LNCaP clone FGC (cell line): ENCODE measurements around the gene CHD5.

Experiments
- DNase-seq: peaks from one replicate; pipeline ENCODE4 v3.0.0-alpha.2; 2011; ENCODE audit warnings: low read depth
- H3K4me3 ChIP-seq: 2 replicates; pipeline ENCODE4 v1.5.1; 2011; ENCODE audit warnings: mild to moderate bottlenecking, low read depth, low read length, control low read depth
- CTCF ChIP-seq: IDR thresholded peaks from 2 replicates; pipeline ENCODE4 v1.5.1; 2012; ENCODE audit warnings: mild to moderate bottlenecking; ENCODE audit not compliant: control insufficient read depth, insufficient read depth; ENCODE audit errors: extremely low read depth

The CHD5 gene

GRCh38 chr1:6117064-6117463, 63.1 kb downstream of the CHD5 start:
- no peak for DNase-seq
- no peak for TF ChIP-seq CTCF
- no peak overlapping the region for H3K4me3 ChIP-seq

- DNase-seq = no peak
- TF ChIP-seq CTCF = no peak
- no peak overlapping the region for H3K4me3 ChIP-seq
These were observed 64.0 kb downstream of the CHD5 start for GRCh38 chr1:6116137-6116536.

GRCh38 chr1:6113745-6114144, 66.4 kb downstream of the CHD5 start:
- no peak for DNase-seq
- H3K4me3 ChIP-seq = no peak overlapping the region
- TF ChIP-seq CTCF = no peak

GRCh38 chr1:6113116-6113515, 67.0 kb downstream of the CHD5 start:
- TF ChIP-seq CTCF = no peak

GRCh38 chr1:6112690-6113005, 67.5 kb downstream of the CHD5 start:
- TF ChIP-seq CTCF = no peak
- no peak for DNase-seq
- H3K4me3 ChIP-seq = no peak overlapping the region

More at GRCh38 chr1:6113116-6113515, 67.0 kb downstream of the CHD5 start:
- DNase-seq = no peak
- no peak overlapping the region for H3K4me3 ChIP-seq

DNA sequence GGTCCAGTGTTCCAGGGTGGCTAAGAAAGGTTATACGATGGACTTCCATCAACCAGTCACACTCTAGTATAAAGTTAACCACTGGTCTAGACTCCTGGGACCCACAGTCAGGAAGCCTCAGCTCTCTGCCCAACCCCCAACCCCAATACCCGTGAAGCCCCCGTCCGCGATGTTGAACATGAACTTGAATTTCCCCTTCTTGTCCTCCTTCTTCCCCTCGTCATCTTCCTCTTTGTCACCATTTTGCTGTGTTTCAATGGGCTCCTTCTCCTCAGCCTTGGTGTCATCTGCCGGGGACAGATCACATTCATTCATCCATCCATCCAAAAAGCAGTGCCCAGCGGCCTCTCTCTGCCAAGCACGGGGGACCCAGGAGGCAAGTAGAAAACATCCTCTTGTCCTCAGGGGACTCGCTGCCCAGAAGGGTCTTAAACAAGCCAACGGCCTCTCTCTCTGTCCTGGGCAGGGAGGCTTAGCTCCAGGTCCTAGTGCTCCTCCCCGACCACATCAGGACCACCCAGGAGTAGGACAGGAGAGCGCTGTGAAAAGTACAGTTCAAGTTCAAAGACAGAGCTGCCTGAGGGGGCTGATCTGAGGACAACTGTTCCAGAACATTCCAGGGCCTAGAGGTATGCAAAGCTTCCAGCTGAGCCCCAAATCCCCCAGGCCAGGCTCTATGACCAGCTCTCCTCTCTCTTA, 68.0 kb downstream of the CHD5 start:
- no peak for DNase-seq
- TF ChIP-seq CTCF = no peak
- no peak overlapping the region for H3K4me3 ChIP-seq

DNA sequence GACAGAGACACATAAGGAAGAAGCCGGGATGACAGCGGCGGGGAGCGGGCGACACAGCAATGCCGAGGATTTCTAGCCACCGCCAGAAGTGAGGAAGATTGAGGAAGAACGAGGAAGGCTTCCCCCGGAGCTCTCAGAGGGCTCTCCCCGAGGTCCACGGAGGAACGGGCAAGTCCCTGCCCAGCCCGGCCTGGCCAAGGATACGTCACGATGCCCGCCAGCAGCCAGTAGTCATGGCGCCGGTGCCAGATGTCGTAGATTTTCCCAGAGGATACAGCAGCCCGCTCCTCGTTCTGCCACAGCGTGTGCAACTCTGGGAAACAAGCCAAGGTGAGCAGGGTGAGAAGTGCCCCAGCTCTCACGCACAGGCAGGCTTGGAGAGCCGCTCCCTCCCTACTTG, 68.5 kb downstream of the CHD5 start:
- H3K4me3 ChIP-seq = no peak overlapping the region
- no peak for TF ChIP-seq CTCF
- no peak for DNase-seq
